SIG-M5 treated with dmso at 0.1 percent for 504 hours (cell line): ENCODE results near the gene EMC8.
"Not testable (repeated sequence)": the region's sequence is repeated elsewhere in the genome, so short reads cannot be mapped to it uniquely, and the experiment has no call there.

Source experiments
- DNase-seq: peaks from one replicate; lab custom pipeline; 2025; ENCODE audit not compliant: unreplicated experiment; lab: John Stamatoyannopoulos, UW

EMC8 gene

DNA sequence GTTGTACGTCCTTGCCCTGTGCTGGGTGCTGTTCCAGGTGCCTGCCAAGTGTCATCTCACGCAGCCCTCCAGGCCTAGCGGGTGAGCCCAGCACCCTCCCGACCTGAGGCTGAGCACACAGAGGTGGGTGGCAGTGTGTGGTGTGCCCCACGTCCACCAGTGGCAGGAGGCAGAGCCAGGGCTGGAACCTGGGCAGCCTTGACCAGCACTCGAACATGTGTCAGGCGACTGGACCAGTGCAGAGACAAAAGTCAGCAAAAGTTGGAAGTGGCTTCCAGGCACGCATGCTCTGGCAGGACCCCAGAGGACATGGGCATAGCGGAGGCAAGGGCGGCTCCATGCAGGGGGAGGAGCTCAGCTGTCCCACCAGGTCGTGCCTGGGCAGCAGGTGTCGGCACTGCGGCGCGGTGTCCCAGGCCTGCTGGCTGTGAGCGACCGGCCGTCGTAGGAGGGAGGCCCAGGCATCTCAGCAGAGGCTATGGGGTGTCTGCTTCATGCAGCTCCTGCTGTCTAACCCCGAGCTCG is 35.9 kb upstream of the EMC8 start:
- DNase-seq = no peak

DNA sequence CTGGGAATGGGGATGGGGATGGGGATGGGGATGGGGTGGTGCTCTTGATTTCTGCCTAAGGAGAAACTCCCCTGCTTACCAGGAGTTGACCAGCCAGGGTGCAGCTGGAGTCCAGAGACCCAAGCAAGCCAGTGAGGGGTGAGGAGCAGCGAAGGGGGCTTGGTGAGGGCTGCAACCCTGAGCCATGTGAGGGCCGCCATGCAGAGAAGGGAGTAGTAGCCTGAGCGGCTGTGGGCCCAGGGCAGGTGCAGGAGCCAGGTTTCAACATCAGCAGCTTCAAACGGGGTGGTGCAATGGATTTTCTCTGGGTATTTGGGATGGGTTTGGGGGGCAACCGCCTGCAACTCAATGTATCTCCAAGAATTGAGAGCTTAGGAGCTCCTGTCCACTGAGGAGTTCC is 35.4 kb upstream of the EMC8 start:
- DNase-seq = no peak

DNA sequence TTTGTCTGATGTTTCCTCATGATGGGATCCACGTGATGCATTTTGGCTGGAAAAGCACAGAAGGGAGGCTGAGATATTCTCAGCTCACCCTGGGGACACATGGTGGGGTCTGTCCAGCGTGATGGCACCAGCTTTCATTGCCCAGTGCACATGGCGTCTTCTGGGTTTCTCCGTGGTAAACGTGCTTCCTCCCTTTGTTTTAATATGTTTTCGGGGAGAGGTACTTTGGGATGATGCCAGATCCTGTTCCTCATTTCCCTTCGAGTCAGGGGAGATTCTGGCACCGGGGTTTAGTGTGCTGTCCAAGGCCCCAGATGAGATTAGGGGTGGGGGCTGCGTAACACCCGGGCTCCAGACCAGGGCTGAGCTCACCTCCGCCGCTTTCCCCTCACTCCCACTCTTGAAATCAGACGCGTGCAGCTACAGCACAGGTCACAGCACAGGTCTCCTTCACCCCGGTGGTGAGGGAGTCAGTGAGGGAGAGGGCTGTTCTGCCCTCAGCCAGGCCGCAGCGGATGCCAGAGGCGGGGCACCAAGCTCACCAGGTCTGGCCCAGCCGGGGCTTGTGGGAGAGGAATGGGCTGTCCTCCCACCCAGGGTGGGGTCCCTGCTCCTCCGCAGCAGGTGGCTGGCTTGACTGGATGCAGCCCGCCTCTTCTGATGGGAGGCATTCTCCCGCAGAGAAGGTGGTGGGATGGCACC is 34.0 kb upstream of the EMC8 start:
- DNase-seq = no peak

DNA sequence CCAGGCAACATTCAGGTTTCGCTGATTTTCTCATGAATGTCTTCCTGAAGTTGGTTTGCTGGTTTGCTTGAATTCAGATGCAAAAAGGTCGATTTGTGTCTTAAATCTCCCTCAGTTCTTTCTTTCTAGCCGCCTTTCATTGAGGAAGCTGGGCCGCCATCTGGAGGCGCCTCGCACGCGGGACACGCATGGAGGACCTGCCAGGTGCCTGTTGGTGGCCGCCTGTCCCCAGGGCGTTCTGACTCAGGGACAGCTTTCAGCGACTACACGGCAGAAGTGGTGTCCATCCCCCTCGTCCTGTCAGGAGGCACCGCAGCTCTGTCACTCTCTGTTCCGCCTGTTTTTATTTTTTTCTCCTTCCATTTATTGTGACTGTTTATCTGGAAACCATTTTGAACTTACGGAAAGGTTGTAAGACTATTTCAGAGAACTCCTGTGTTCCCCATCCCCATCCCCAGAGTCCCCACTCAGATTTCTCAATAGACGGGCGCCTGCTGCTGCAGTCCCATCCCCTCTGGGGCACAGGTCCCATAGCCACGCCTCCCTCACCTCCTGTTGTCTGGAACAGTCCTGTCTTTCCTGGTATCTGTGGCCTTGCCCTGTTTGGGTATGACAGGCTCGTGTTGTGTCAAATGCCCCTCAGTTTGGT is 33.4 kb upstream of the EMC8 start:
- DNase-seq = no peak

DNA sequence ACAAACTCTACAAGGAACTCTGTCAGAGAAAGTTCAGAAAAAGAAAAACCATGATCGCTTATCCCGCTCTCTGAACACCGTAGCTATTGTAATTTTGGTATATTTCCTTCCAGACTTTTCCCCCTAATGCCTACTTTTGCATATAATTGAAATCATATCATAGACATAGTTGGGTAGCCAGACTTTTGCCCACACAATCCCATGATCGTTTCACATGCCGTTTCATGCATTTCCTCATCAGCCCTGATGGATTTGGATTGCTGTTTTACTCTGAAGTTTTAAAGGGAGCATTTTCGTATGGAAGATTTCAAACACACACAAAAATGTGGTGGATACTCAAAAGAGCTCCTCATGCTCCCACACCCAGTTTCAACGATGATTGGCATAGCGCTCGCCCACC is 31.5 kb upstream of the EMC8 start:
- no peak for DNase-seq

DNA sequence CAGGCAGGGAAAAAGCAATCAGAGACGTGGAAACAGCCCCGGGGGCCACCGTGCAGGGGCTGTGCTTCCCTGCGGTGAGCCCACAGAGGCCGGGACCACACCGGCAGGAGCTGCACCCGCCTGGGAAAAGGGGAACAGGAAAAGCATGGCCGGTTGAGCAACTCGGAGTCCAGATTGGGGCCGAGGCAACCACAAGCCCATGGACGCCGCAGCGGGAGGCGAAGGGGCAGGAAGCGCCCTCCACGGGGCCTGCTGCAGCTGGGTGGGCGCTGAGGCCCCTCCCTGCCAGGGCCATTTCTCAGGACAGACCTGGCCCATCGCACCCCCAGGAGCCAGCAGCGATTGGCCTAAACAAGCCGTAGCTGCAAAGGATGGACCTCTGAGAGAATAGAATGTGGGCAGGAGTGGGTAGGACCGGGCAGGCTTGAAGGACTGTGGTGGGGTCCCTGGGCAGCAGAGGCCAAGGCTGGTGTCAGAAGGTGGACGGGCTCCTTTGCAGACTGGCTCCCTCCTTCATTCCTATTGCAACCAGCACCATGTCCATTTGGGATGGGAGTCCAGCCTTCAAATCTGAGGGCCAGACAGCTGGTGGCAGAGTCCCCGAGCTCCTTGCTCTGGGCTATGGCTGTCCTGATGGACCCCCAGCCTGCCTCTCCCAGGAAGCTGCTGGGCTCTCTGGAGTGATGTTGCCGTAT is 30.6 kb upstream of the EMC8 start:
- peak; percentile 91 for DNase-seq

DNA sequence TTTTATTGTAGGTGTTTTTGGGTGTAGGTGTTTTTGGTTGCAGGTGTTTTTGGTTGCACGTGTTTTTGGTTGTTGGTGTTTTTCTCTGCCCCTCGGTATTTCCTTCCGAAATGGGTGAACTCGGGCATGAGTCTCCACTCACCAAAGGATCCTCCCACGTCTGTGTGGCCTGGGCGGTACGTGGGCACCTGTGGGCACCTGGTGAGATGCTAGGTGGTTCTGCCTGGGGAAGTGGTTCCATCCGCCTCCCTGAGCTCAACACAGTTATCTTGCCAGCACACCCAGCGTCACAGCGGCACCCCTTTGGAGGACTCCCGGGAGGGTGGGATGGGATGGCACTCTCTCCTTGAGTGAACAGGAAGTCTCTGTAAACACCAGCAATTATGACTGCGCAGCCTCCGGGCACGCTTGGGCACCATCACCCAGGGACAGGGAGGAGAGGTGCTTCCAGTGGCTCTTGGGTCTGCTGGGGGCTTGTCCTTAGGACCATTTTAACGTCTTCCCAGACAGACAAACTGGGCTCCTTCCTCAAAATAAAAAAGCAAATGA is 29.9 kb upstream of the EMC8 start:
- no peak for DNase-seq

DNA sequence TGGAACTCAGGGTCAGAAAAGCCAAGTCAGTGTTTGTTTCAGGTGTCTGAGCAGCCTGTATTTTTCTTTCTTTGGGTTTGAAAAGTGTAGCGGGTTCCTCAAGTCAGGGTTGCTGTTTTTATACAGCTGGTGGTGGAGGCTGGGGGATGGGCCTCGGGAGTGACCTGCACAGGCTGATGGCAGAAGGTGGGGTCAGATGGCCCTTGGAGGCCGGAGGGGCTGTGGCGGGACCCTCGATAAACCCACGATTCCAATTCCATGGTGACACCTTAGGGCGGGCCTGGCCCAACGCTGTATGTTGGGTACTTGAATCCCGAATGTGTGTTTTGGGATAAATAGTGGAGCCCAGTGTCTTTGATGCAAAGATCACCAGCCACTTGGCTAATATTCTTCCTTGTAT is 28.8 kb upstream of the EMC8 start:
- no peak for DNase-seq

DNA sequence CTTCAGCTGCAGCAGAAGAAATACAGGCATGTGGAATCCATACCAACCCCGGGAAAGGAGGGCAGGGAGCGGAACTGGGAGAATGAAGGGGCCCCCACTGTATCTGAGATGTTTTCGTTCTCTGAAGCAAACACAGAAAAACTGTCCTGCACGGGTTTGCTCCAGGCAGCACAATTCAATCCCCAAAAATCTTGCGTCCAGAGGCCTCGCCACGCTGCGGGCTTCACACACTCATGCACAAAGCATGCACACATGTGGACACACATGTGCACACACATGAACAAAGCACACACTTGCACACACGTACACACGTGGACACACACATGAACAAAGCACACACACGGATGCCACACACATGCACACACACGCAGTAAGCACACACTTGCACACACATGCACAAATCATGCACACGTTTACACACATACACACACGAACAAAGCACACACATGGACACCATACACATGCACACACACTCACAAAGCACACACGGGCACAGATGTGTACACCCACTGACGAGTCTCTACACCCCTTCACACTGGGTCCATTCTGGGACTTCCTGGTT is 27.4 kb upstream of the EMC8 start:
- no peak for DNase-seq

DNA sequence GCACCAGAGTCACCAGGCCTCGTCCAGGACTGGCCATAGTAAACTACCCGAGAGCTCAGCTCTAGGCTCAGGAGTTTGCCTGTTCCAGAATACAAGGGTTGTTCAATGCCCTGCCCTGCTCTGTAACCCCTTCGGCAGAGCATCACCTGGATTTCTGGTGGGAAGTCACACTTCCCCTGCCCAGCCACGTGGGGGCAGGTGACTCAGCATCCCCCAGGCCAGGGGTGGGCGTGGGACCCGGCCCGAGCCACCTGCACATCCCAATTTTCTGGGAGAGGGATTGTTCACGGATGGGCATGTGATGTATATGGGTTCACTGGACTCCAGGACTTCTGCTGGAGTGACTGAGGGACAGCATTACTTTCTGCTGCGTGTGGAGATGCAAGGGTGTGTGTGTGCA is 26.0 kb upstream of the EMC8 start:
- DNase-seq = no peak

DNA sequence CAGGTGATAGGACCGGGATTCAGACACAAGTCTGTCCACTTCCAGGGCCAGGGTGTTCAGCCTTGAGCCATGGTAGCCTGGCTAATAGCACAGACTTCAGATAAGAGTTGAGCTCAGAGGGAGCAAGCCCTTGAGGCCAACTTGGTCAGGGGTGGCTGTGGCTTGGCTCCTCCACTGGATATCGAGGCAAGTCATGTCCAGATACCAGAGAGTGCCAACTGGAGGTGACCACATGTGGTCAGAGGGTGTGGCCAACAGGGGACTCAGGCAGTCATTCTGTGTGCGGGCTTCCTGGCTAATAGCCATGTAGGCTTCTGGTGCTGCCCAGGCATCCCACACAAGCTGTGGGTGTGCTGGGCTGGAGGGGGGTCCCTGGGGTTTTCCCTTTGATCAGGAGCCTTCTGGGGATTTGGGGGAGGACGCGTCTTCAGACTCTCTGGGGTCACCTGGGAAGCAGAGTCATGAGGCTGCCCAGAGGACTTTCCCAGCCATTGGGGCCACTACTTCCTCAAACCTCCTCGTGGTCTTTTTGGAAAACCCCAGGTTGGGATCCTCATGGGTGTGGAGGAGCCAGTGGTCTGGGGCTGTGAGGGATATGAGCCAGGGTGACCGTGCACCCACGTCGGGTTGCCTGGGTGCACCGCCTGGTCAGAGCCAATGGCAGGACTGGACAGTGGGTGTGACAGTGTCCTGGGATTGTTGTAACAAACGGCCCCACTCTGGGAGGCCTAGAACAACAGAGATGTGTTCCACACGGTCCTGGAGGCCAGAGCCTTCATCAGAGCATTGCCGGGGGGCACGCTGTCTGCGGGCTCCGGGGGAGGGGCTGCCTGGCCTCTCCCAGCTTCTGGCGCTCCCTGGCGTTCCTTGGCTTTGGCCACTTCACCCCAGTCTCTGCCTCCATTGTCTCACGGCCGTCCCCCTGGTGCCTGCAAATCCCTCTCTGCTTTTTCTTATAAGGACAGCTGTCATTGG is 25.1 kb upstream of the EMC8 start:
- DNase-seq = no peak

DNA sequence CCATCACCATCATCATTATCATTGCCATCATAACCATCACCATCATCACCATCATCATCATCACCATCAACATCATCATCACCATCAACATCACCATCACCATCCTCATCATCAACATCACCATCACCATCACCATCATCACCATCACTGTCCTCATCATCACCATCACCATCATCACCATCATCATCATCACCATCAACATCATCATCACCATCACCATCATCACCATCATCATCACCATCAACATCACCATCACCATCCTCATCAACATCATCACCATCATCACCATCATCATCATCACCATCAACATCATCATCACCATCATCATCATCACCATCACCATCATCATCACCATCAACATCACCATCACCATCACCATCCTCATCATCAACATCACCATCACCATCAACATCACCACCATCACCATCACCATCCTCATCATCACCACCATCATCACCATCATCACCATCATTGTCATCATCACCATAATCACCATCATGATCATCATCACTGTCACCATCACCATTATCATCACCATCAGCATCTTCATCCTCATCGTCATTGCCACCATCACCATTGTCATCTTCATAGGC is 24.1 kb upstream of the EMC8 start:
- DNase-seq = no peak

DNA sequence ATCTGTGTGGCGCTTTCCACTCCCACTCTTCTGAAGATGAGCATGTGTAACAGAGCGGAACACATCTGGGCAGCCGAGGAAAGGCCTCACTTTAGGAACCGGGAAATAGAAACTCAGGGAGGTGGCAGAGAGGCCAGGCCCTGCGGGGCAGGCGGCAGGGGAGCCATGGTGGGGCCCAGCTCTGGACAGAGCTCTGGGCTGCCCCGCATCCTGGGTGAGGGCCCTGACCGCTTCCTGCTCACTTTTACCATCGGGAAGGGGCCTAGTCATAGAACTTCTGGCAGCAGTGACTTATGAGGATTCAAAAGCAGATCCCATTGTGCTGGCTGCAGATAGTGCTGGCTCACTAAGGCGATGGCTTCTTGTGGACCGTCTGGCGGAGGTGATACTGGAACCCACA is 22.8 kb upstream of the EMC8 start:
- no peak for DNase-seq

DNA sequence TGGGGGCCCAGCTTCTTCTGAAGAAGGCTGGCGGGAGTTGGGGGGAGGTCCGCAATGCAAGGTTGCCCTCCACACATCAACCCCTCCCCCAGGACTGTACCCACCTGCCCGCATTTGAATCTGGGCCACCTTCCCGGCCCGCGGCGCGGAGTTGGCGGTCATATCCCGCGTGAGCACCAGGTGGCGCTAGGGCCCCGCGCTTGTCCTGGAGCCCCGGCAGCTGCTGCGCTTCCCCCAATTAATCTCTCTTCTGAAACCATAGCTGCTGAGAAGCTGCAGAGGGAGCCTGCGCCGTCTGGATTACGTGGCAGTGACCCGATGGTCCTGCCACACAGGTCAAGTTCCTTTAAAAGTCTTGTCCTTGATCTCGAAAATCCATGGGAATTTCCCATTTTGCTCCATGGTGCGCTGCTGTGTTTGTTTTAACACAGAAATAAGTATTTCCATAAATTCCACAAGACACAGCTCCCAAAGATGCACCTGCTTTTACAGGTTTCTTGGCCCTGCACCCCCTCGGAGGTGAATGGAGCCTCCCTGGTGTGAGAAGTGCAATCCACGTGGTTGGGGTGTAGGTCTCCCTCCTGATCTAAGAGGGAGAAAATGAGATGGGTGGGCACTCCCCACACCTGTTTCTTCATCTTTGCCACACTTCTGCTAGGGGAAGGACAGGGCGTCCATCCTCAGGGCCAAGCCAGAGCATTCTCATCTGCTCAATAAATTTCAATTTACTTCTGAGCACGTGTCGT is 22.2 kb upstream of the EMC8 start:
- DNase-seq = peak; percentile 86

DNA sequence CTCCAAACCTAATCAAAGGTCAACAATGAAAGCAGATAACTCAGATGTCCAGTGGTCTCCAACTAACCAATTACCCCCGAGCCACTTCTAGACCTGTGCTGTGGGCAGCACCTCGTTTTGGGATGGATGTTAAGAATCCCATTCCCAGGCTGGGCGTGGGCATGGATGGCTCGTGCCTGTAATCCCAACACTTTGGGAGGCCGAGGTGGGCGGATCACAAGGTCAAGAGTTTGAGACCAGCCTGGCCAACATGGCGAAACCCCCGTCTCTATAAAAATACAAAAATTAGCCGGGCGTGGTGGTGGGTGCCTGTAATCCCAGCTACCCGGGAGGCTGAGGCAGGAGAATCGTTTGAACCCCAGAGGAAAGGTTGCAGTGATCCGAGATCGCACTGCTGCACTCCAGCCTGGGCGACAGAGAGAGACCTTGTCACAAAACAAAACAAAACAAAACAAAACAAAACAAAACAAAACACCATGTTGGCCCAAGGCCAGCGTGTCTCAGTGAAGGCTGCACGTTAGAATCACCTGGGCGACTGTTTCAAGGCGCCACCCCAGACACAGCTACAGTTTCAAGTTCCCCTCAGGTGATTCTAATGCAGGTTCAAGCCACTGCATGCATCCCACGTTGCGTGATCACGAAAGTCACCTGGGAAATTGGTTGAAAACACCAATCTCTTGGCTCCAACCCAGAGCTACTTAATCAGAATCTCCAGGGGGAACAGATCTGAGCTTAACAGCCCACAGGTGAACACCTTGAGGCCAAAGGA is 21.4 kb upstream of the EMC8 start:
- DNase-seq = no peak

DNA sequence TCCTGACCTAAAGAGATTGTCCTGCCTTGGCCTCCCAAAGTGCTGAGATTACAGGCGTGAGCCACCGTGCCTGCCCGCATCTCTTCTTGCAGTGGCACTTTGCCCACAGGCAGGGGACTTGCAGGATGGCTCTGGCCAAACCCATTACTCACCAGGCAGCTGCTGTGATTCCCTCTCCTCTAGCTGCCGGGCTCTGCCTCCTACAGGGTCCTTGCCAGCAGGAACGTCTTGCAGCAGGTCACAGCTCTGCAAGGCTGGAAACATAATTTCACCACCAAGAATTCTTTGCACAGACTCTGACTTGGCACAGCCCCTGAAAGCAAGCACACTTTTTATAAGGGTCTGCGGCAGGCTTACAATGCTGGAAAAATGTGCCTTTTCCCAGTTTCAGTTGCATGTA is 20.4 kb upstream of the EMC8 start:
- DNase-seq = no peak

DNA sequence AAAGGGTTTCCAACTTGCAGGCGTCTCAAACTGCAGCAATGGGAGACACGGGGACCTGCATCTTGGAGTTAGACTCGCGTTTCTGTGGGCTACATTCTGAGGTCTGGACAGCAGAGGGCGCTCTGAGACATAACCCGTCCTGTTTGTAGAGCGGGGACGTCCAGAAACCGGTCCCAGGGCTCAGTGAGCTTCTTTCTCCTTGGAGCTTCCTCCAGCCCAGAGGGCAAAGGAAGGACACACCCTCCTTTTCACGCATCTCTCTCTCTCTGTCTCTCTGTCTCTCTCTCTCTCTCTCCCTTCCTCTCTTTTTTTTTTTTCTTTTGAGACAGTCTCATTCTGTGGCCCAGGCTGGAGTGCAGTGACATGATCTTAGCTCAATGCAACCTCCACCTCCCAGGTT is 19.9 kb upstream of the EMC8 start:
- peak; percentile 85 for DNase-seq

DNA sequence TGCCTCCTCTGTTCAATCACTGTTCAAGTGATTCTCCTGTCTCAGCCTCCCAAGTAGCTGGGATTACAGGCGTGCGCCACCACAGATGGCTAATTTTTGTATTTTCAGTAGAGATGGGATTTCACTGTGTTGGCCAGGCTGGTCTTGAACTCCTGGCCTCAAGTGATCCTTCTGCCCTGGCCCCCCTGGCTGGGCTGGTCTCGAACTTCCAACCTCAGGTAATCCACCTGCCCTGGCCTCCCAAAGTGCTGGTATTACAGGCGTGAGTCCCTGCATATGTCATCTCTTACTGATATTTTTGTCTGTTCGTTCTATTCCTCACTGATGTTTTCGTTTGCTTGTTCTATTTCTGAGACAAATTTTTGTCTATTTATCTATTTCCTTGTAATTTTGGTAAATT is 17.9 kb upstream of the EMC8 start:
- not testable (repeated sequence) for DNase-seq

DNA sequence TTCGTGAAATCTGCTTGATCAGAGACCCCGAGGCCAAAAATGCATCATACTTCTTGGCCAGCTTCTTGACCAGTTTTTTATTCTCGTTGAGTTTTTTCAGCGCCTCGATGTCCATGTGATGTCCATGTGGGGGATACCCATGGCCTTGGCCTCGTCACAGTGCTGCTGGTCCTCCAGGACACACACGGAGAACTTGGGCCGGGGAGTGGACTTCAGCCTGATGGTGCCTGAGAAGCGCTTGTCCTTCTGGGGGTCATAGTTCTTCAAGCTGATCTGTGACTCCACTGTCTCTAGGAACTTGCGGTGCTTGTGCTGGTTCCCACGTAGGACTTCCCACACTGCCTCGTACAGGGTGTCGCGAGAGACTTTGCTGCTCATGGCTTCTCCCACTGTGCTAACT is 16.8 kb upstream of the EMC8 start:
- DNase-seq = no peak
